ENCODE data around the gene NRIP1.

The NRIP1 gene

GRCh38 chr21:14916676-14917141, 148.1 kb downstream of the NRIP1 start:
- H3K27ac ChIP-seq (ENCODE audit: low read depth, low read length) = no peak overlapping the region

GRCh38 chr21:14913638-14914037, 151.2 kb downstream of the NRIP1 start:
- no peak overlapping the region for H2AK5ac ChIP-seq (ENCODE audit: low read length)
- no CpG with 5 or more reads among the region's 2 CpGs for WGBS (ENCODE audit: extremely low coverage, insufficient coverage, low lambda C conversion rate)
- DNase-seq = no peak

More at GRCh38 chr21:14916676-14917141, 148.1 kb downstream of the NRIP1 start:
- Histone ChIP-seq H3K23ac (ENCODE audit: low read length) (peak overlapping the region; percentile 89), H3K36me3 (ENCODE audit: control insufficient read depth, insufficient read depth, low read length) (no peaks in the 10 kb centered on the region), H4K8ac (ENCODE audit: low read depth, low read length) (peak overlapping the region; percentile 65), H3K4me2 (ENCODE audit: low read length) (no peak overlapping the region), H3K4me3 (ENCODE audit: low read length) (no peak overlapping the region), H3K4ac (ENCODE audit: low read depth, low read length) (no peak overlapping the region), H3K79me2 (ENCODE audit: control insufficient read depth, insufficient read depth, low read length) (no peaks in the 10 kb centered on the region), H2BK120ac (ENCODE audit: low read depth, low read length) (no peak overlapping the region), H2BK5ac (ENCODE audit: low read length) (no peak overlapping the region), H2AK5ac (ENCODE audit: low read length) (no peak overlapping the region), H3K9ac (ENCODE audit: low read length) (no peak overlapping the region), H3K79me1 (ENCODE audit: low read length) (no peaks in the 10 kb centered on the region), H3K4me1 (ENCODE audit: control insufficient read depth, low read depth, low read length) (peaks cover 8% of the 10 kb centered on the region), H4K5ac (ENCODE audit: low read length) (no peak overlapping the region), H3K56ac (ENCODE audit: low read length) (no peak overlapping the region), H3K27me3 (ENCODE audit: insufficient read depth, low read length, poor library complexity) (no peaks in the 10 kb centered on the region), H2BK15ac (replicated peaks; ENCODE audit: low read depth) (no peak overlapping the region), H3K18ac (ENCODE audit: low read length) (no peak overlapping the region)
- no CpG with 5 or more reads among the region's 3 CpGs for WGBS (ENCODE audit: extremely low coverage, insufficient coverage, low lambda C conversion rate)
- peak; percentile 54 for DNase-seq

GRCh38 chr21:14911351-14911750, 153.4 kb downstream of the NRIP1 start:
- H2BK120ac ChIP-seq (ENCODE audit: low read depth, low read length) = no peak overlapping the region
- no peak overlapping the region for H3K4me3 ChIP-seq (ENCODE audit: low read length)
- no peaks in the 10 kb centered on the region for H3K79me1 ChIP-seq (ENCODE audit: low read length)
- H3K18ac ChIP-seq (ENCODE audit: low read length) = no peak overlapping the region
- H3K9ac ChIP-seq (ENCODE audit: low read length) = no peak overlapping the region
- no peak overlapping the region for H2AK5ac ChIP-seq (ENCODE audit: low read length)
- no peak overlapping the region for H4K5ac ChIP-seq (ENCODE audit: low read length)
- H3K4ac ChIP-seq (ENCODE audit: low read depth, low read length) = no peak overlapping the region
- no peaks in the 10 kb centered on the region for H3K79me2 ChIP-seq (ENCODE audit: control insufficient read depth, insufficient read depth, low read length)
- peaks cover 5% of the 10 kb centered on the region for H3K4me1 ChIP-seq (ENCODE audit: control insufficient read depth, low read depth, low read length)
- H3K27ac ChIP-seq (ENCODE audit: low read depth, low read length) = no peak overlapping the region
- no peak overlapping the region for H2BK15ac ChIP-seq (replicated peaks; ENCODE audit: low read depth)
- no peak overlapping the region for H2BK5ac ChIP-seq (ENCODE audit: low read length)
- peak; percentile 47 for DNase-seq
- peak overlapping the region; percentile 38 for H3K56ac ChIP-seq (ENCODE audit: low read length)
- H3K4me2 ChIP-seq (ENCODE audit: low read length) = no peak overlapping the region
- no peak overlapping the region for H3K23ac ChIP-seq (ENCODE audit: low read length)
- H3K36me3 ChIP-seq (ENCODE audit: control insufficient read depth, insufficient read depth, low read length) = no peaks in the 10 kb centered on the region
- no peaks in the 10 kb centered on the region for H3K27me3 ChIP-seq (ENCODE audit: insufficient read depth, low read length, poor library complexity)
- no peak overlapping the region for H4K8ac ChIP-seq (ENCODE audit: low read depth, low read length)

More at GRCh38 chr21:14913638-14914037, 151.2 kb downstream of the NRIP1 start:
- H3K4me1 ChIP-seq (ENCODE audit: control insufficient read depth, low read depth, low read length) = peaks cover 8% of the 10 kb centered on the region
- H2BK5ac ChIP-seq (ENCODE audit: low read length) = no peak overlapping the region
- H2BK120ac ChIP-seq (ENCODE audit: low read depth, low read length) = no peak overlapping the region
- no peak overlapping the region for H4K5ac ChIP-seq (ENCODE audit: low read length)
- H3K79me1 ChIP-seq (ENCODE audit: low read length) = no peaks in the 10 kb centered on the region
- H3K4me3 ChIP-seq (ENCODE audit: low read length) = no peak overlapping the region
- H3K9ac ChIP-seq (ENCODE audit: low read length) = no peak overlapping the region
- no peak overlapping the region for H3K4ac ChIP-seq (ENCODE audit: low read depth, low read length)
- no peaks in the 10 kb centered on the region for H3K79me2 ChIP-seq (ENCODE audit: control insufficient read depth, insufficient read depth, low read length)
- no peak overlapping the region for H3K23ac ChIP-seq (ENCODE audit: low read length)
- no peak overlapping the region for H2BK15ac ChIP-seq (replicated peaks; ENCODE audit: low read depth)
- no peaks in the 10 kb centered on the region for H3K27me3 ChIP-seq (ENCODE audit: insufficient read depth, low read length, poor library complexity)
- H3K56ac ChIP-seq (ENCODE audit: low read length) = no peak overlapping the region
- H3K36me3 ChIP-seq (ENCODE audit: control insufficient read depth, insufficient read depth, low read length) = no peaks in the 10 kb centered on the region
- H3K27ac ChIP-seq (ENCODE audit: low read depth, low read length) = no peak overlapping the region
- H3K4me2 ChIP-seq (ENCODE audit: low read length) = no peak overlapping the region
- H4K8ac ChIP-seq (ENCODE audit: low read depth, low read length) = no peak overlapping the region
- H3K18ac ChIP-seq (ENCODE audit: low read length) = no peak overlapping the region
